ENCODE data around the gene HRK.
A peak's percentile ranks its signal among the peaks of the same experiment; 100 is the strongest.

The HRK gene

DNA sequence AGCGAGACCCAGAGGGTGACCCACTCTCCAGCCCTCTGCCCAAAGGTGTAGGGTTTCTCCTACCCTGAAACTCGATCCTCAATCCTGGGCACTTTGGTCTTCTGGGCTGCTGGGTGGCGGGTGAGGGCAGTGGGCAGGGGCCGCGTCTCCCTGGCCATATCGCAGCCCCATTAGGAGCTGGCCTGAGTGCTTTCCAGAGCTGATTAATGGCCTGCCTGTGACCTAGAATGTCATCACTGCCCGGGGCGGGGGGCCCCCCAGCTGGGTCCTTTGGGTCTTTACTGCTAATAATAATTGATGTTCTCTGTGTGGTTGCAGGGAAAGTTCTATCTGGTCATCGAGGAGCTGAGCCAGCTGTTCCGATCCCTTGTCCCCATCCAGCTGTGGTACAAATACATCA is 47.8 kb downstream of the HRK start:
- Mint-ChIP-seq H3K4me3 (no peak overlapping the region), H3K27ac (no peak overlapping the region), H3K27me3 (ENCODE audit: low read depth, poor library complexity) (peaks cover 3% of the 10 kb centered on the region), H3K9me3 (peaks cover 4% of the 10 kb centered on the region), H3K4me1 (peaks cover 19% of the 10 kb centered on the region), H3K36me3 (ENCODE audit: low read depth) (peaks cover 59% of the 10 kb centered on the region)
- TF ChIP-seq CTCF (IDR thresholded peaks at IDR 0.05): no peak
- no peak for DNase-seq

DNA sequence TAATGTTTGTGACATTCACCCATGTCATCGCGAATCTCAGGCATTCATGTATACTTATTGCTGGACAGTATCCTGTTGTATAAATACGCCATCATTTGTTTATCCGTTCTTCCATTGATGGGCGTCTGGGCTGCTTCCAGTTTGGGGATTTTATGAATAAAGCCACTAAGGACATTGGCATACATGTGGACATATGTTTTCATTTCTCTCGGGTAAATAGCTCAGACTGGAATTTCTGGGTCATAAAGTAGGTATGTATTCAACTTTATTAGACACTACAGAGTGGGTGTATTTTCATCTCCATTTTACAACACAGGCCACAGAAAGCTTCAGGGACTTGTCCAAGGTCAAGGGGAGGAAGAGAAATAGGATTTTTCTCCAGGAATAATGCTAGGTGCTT is 48.9 kb downstream of the HRK start:
- TF ChIP-seq CTCF (IDR thresholded peaks at IDR 0.05): no peak
- Mint-ChIP-seq H3K27ac (no peak overlapping the region), H3K9me3 (peaks cover 2% of the 10 kb centered on the region), H3K36me3 (ENCODE audit: low read depth) (peaks cover 48% of the 10 kb centered on the region), H3K4me1 (peaks cover 17% of the 10 kb centered on the region), H3K27me3 (ENCODE audit: low read depth, poor library complexity) (peaks cover 3% of the 10 kb centered on the region), H3K4me3 (no peak overlapping the region)
- DNase-seq: no peak

DNA sequence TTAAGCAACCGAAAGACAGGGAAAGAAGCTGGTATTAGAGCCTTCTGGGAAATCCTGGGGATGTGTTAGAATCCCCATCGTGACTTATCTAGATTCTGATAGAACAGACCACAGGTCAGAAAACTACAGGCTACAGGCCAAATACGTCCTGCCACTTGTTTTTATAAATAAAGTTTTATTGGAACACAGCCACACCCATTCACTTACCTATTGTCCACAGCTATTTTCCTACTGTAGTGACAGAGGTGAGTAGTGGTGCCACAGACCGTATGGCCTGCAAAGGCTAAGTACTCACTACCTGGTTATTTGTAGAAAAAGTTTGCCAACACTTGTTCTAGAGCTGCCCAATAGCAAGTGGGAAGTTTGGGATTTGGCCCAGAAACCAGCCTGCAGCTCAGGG is 53.8 kb downstream of the HRK start:
- Mint-ChIP-seq H3K9me3 (no peaks in the 10 kb centered on the region), H3K4me3 (no peak overlapping the region), H3K4me1 (peaks cover under 1% of the 10 kb centered on the region), H3K27me3 (ENCODE audit: low read depth, poor library complexity) (peaks cover 7% of the 10 kb centered on the region), H3K36me3 (ENCODE audit: low read depth) (peaks cover 38% of the 10 kb centered on the region), H3K27ac (no peak overlapping the region)
- no peak for TF ChIP-seq CTCF (IDR thresholded peaks at IDR 0.05)
- no peak for DNase-seq

- Mint-ChIP-seq H3K4me1 (peaks cover 28% of the 10 kb centered on the region), H3K27me3 (ENCODE audit: low read depth, poor library complexity) (peaks cover 10% of the 10 kb centered on the region), H3K4me3 (no peak overlapping the region), H3K27ac (no peak overlapping the region), H3K36me3 (ENCODE audit: low read depth) (peaks cover 30% of the 10 kb centered on the region), H3K9me3 (no peaks in the 10 kb centered on the region)
- no peak for TF ChIP-seq CTCF (IDR thresholded peaks at IDR 0.05)
- no peak for DNase-seq
Measured at GRCh38 chr12:116821291-116821690, 60.0 kb downstream of the HRK start.

DNA sequence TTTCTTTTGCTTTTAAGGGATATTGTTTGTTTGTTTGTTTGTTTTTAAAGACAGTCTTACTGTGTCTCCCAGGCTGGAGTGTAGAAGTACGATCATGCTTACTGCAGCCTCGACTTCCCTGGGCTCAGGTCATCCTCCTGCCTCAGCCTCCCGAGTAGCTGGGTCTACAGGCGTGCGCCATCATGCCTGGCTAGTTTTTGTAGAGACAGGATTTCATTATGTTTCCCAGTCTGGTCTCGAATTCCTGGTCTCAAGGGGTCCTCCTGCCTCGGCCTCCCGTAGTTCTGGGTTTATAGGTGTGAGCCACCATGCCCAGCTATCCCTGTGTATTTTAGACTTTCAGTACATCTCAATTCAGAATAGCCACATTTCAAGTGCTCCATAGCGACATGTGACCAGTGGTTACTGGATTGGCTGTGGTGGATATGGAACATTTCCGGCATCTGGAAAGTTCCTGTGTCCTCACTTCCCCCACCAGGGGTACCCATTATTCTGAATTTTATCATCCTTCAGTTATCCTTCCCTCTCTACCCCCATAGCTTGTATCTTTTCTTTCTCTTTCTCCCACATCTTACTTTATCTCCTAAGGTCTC is 61.1 kb downstream of the HRK start:
- no peak for TF ChIP-seq CTCF (IDR thresholded peaks at IDR 0.05)
- peaks cover 10% of the 10 kb centered on the region for H3K27me3 Mint-ChIP-seq (ENCODE audit: low read depth, poor library complexity)
- H3K27ac Mint-ChIP-seq: no peak overlapping the region
- DNase-seq: no peak
- H3K4me3 Mint-ChIP-seq: peak overlapping the region; percentile 72
- peaks cover 21% of the 10 kb centered on the region for H3K36me3 Mint-ChIP-seq (ENCODE audit: low read depth)
- no peaks in the 10 kb centered on the region for H3K9me3 Mint-ChIP-seq
- H3K4me1 Mint-ChIP-seq: peaks cover 28% of the 10 kb centered on the region
